ENCODE measurements around the gene CYP4A22.
A peak's percentile ranks its signal among the peaks of the same experiment; 100 is the strongest.
"Not testable (repeated sequence)": the region's sequence is repeated elsewhere in the genome, so short reads cannot be mapped to it uniquely, and the experiment has no call there.

The CYP4A22 gene

DNA sequence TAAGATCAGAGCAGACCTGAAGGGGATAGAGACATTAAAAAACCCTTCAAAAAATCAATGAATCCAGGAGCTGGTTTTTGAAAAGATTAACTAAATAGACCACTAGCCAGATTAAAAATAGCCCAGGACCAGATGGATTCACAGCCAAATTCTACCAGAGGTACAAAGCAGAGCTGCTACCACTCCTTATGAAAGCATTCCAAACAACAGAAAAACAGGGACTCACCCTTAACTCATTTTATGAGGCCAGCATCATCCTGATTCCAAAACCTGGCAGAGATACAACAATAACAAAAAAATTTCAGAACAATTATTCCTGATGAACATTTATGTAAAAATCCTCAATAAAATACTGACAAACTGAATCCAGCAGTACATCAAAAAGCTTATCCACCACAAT, 19.2 kb downstream of the CYP4A22 start:
- DNase-seq (ENCODE audit: low read depth, low spot score) = not testable (repeated sequence)

DNA sequence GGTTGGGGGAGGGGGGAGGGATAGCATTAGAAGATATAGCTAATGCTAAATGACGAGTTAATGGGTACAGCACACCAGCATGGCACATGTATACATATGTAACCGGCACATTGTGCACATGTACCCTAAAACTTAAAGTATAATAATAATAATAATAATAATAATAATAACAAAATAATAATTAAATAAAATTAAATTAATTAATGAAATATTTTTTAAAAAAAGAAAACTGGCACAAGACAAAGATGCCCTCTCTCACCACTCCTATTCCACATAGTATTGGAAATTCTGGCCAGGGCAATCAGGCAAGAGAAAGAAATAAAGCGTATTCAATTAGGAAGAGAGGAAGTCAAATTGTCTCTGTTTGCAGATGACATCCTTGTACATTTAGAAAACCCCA, 20.7 kb downstream of the CYP4A22 start:
- DNase-seq (ENCODE audit: low read depth, low spot score) = not testable (repeated sequence)

DNA sequence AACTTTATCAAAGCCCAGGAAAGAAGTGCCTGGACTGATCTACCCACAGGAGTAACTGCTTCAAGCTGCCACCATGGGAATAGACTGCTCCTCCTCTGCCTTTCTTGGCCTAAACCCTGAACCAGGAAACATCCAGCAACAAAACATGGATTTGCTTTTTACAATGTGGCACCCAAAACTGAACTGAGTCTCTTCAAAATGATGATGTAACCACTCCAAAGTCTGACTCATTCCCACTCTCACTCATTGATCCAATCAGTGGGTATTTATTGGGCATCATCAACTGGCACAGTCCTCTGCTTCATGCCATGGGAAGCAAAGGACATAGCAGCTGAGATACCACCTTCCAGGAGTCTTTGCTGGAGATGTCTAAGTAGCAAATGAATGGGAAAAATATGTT, 23.5 kb downstream of the CYP4A22 start:
- DNase-seq (ENCODE audit: low read depth, low spot score) = no peak

DNA sequence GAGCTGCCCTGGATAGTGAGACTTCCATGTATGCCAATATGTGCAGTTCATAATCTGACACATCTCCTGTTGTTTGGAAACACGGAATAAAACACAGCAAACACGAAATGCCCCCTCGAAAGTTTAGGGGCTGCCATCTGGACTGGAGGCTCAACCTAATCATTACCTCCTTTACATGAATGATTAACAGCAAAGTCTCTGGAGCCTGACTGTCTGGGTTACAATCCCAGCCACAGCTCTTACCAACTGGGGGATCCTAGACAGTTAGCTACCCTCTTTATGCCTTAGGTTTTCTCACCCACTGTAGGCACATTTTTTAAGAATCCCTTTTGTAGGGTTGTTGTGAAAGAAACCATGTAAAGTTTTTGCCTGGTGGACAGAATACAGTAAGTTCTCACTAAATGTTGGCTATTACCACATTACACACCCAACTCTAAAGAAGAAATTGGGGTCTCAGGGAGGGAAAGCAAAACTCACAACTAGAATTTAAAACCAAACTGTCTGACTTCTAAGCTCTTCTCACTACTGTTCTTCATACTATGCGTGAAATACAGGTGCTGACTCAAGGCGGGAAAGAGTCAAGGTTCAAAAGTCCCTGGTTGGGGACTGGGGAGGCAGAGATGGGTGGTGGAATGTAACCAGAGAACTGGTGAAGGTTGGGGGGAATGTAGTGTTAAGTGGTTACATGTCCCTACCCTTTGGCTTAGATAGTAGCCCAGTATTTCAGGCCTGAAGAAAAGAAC, 24.2 kb downstream of the CYP4A22 start:
- DNase-seq (ENCODE audit: low read depth, low spot score) = no peak

DNA sequence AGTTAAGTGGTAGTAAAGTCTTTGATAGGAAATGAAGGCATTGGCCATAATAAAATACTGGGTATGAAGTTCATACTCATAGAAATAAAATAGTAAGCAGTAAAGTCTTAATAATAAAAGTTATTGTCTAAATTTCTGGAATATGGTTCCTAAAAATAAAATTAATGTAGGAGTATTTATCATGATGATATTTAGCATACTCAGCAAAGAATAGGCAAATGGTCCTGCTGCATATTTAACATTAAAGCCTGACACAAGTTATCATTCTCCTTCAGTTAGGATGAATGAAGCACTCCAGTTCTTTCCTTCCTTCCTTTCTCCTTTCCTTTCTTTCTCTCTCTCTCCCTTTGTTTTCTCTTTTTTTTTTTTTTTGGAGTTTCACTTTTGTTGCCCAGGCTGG, 27.3 kb downstream of the CYP4A22 start:
- DNase-seq (ENCODE audit: low read depth, low spot score) = no peak

DNA sequence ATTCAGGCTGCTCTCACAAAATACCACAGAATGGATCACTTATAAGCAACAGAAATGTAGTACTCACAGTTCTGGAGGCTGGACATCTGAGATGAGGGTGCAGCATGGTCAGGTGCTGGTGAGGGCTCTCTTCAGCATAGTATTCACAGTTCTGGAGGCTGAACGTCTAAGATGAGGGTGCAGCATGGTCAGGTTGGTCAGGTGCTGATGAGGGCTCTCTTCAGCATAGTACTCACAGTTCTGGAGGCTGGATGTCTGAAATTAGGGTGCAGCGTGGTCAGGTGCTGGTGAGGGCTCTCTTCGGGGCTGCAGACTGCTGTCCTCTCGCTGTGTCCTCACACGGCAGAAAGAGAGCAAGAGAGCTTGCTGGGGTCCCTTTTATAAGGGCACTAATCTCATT, 35.5 kb downstream of the CYP4A22 start:
- no peak for DNase-seq (ENCODE audit: low read depth, low spot score)

DNA sequence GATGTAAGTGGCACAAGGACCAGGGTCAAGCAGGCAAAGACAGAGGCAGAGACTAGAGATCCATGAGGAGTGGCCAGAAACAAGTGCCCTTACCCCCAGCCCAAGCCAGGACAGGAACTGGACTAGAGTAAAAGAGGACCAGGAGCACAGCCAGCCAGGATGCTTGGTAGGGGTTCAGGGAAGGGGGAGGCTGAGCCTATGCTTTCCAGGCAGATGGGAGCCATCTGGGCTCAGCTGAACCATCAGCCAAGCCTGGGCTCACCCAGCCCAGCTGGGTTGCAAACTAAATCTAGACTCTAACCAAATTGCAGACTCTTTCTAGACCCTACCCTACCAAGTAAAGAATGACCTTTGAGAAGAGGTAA, 37.4 kb downstream of the CYP4A22 start:
- no peak for DNase-seq (ENCODE audit: low read depth, low spot score)

DNA sequence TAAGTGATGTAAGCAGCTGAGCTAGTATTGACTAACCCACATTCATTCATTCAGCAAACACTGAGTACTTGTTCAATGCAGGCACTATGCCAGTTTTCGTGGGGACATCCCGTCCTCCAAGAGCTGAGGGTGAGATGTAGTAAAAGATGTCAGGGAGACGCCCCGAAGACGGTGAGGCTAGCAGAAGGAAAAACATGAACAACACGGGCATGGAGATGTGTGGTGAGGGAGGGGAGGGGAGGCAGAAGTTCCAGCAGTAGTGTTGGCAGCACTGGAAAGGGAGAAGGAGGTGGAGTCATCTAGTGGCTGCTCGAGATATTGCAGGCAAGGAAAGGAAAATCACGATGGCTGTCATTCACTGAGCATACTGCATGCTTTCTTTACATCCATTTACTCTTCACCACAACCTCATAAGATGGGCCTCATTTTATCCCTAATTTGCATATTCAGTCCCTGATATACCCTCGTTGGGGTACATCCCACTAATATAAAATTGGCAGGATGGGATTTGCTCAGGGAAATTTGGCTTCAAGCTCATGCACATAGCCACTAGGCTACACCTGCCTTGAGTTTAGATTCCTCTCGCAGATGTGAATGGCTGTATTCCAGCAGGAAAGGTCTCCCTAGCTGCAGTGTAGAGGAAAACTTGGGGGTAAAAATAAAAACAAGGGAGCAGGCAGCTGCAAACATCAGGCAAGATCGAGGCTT, 38.1 kb downstream of the CYP4A22 start:
- peak; percentile 77 for DNase-seq (ENCODE audit: low read depth, low spot score)

DNA sequence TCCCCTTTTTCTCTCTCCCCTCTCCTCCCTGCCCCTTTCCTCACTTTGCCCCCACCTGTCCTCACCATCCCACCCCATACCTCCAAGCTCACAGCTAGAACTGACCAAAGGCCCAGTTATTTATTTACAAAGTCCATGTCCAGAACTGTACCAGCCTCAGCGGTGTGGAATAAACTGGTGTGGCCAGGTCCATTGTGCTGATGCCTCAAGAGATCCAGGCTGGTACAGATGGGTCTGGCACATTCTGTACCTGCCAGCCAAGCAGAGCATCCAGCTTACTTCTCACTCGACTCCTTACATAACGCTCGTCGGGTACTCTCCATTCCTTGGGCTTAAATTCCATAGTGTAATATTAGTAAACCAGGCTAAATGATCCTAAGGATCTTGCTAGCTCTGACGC, 40.8 kb downstream of the CYP4A22 start:
- DNase-seq (ENCODE audit: low read depth, low spot score) = no peak

DNA sequence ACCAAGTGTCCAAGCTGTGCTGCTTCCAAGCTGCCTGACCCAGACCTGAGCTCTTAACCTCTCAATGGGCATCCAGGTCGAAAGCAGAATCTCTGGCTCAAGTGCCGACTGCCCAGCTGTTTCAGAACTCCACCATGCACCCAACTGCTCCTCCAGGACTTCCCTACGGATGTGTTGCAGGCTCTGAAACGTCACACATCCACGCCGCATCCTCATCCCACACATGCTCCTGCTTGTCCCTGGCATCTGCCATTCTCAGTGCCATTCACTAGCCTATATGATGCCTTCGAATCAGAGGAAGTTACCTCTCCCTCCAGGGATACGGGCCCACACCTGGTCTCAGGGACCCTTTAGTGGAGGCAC, 41.4 kb downstream of the CYP4A22 start:
- no peak for DNase-seq (ENCODE audit: low read depth, low spot score)

DNA sequence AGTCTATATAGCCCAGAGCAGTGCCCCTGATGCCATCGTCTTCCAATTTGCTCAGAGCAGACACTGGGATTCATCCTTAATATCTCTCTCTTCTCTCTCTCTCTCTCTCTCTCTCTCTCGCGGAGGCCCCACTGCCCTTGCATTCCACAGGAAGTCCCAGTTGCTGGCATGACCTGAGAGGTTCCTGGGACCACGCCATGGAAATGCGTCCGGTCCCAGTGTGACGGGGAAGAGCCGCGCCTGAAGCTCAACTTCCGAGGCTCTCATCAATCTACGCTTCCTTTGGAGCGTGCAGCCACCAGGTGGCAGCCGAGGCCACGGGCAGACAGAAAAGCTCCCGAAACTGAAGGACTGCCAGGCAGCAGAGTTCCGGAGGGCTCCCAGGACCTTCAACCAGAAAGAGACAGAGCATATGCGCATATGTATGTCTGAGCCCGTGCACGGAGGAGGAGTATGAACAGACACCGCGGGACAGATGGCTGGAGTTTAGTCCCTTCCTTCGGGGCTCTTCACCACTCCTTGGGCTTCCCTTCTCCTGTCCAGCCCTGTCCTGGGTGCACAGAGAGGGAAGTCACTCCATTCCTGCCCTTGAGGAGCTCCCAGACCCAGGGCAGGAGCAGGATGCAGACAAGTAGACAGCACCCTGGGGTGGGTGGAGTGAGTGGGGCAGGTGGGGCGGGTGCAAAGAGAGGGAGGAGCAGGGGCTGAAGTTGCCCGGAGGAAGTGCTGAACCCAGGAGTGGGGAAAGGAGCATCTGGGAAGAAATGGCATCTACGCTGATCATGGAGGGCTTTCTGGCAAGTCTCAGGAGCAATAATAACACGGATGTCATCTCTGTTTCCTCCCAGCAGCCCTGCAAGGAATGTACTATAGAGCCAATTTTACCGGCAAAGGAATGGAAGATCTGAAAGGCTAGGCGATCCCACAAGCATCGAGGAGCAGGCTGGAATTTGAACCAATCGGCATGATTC, 42.1 kb downstream of the CYP4A22 start:
- DNase-seq (ENCODE audit: low read depth, low spot score) = peak; percentile 97

DNA sequence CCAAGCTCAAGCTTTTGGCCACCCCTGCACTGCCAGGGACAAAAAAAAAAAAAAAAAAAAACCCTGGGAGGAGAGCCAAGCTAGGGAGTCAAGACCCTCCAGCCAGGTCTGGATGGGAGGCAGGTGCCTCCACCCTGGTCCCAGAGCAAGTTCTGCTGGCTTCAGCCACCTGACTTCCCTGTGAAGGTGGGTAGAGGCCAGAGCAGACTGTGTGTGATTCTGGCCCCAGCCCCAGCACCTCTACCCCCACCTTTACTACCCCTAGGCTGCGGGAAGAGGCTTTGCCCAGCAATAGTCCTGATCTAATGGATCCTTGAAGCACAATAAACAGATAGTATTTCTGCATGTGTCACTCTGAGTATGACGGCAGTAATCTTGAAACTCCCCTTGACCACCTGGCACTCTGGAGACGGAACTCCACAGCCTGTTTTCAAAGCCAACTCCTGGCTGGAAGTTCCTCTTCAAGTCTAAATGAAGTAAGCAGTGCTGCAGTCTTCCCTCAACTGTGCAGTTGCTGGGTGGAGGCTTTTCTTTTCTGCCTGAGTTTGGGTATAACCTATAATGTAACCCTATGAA, 42.8 kb downstream of the CYP4A22 start:
- DNase-seq (ENCODE audit: low read depth, low spot score) = no peak

DNA sequence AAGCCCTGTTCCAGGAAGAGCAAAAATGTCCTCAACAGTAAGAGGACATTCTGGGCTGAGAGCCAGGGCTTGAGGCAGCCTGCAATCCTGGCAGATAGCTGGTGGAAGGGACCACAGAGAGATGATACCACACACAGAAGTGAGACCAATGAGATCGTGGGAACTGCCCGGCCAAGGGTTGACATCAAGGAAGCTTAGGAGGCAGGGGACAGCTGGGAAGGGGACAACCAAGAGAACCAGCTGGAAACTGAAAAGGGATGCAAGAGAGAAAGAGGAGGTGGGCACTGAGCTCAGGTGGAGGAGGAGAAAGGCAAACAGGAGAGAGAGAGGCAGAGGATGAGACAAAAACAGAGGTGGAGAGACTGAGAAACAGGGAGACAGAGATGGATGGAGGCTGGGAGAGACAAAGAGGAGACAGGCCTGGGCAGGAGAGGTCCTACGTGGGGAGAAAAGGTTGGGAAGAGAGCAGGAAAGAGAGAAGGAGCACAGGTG, 43.4 kb downstream of the CYP4A22 start:
- DNase-seq (ENCODE audit: low read depth, low spot score) = no peak

DNA sequence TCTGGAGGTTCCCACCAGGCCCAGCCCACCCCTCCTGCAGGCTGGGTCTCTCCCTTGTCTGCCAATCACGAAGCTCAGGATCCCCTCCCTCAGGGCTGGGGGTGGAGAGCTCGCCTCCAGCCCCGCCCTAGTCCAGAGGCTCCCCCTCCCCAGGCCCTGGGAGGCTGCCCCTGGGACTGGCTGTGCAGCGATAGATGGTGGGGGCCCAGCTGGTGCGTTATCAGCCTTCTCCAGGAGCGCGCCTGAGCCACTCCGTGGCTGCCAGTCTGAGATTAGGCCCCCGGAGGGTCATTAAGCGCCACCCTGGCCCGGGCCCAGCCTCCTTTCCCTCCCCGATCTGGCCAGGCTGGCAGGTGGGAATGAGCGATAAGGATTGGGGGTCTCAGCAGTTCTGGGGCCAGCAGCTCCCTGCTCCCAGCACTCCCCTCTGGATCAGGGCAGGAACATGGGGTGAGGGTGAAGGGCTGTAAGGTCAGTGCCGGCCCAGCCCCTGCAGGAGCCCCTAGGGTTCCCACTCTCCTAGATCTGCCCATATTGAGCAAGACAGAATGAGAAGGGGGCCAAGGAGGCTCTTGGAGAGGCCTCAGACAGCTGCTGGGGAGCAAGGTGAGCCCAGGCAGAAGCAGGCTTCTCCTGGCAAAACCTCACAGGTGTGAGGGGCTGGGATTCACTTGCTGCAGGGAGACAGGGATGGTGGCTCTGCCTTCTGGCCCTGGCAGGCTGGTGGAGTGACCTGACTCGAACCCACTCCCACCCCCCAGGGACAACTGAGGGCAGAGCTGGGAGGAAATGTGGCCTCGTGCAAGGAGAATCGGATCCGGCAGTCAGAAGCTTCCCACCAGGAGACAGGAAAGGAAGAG, 44.1 kb downstream of the CYP4A22 start:
- DNase-seq (ENCODE audit: low read depth, low spot score) = no peak

DNA sequence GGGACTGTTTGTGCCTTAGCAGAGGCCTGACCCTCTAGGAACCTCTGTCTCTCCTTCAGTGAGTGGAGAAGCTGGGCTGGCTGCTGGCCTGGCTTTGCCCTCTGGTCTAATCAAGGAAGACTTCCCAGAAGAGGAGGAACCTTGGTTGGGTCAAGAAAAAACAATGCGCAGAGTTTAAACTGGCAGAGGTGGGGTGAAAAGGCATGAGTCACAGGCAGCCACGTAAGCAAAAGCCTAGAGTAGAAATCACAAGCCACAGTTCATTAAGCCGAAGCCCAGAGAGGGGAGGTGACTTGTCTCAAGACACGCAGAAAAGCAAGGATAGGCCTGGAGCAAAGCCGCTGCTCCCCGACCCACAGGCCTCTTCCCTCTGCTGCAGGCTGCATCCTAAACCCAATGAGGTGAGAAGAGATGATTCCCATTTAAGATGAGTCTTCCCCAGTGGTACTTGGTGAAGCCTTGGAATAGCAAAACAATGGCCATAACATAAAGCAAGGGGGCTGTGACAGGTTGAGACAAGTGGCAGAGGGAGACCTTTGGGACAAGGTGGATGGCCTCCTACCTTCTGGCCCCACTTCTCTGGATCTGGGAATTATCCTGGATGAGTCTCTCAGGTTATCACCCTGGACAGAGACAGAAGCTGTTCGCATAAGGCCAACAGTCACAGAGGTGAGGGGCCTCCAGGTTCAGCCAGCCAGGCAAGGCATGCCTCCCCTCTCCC, 44.9 kb downstream of the CYP4A22 start:
- no peak for DNase-seq (ENCODE audit: low read depth, low spot score)

DNA sequence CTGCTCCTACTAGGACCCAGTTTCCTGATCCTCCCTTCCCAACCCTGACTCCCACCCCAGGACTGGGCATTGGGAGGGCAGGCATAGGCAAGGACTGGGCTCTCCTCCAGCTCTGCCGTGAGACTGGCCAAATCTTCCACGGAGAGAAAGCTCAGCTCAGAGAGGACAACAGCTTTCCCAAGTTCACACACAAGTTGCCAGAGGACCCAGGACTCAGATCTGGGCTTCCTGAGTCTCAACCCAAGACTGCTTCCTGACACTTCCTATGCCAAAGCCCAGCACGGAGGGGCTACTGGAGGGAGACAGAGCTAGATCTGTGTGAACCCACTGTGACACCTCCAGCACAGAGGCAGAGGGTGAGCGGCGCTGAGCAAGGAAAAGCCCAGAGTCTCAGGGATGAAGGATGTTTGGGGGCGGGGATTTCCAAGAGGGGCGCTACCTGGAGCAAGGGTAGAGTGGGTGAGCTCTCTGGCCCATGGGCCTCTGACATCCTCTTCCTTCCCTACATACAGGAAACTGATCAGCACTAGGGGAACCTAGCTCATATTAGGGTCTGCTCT, 45.5 kb downstream of the CYP4A22 start:
- no peak for DNase-seq (ENCODE audit: low read depth, low spot score)

DNA sequence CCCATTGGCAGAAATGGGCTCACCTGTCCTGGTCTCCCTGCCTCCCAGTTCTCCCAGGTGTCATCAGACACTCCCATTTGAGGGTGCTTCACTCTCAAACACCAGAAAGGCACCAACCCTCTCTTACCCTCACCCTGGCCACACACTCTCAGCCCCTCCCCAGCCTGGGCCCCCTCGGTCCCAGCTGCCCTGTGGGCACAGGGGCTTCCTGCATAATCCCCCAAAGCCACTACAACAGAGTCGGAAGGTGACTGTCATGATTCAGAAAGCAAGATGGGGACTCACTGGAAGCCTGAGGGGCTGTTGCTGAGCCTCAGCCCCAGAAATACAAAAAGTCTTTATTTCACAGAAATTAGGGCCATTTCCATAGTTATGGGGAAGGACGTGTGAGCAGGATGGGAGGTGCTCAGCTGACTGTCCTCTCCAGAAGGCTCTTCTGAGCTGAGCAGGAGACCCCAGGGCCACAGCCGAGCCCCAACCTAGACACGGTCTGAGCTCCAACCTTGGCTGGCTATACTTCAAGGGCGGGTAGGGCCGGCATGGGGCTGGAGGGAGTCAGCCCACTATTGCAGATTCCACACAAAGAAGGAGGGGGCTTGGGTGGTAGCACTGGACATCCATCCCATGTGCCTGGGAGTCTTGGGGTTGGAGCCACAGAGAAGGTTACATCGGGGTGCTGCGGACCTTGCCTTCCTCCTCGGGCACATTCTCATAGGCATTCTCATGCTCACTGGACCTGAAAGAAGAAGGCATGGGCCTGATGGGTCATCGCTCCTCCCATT, 46.3 kb downstream of the CYP4A22 start:
- DNase-seq (ENCODE audit: low read depth, low spot score) = no peak

DNA sequence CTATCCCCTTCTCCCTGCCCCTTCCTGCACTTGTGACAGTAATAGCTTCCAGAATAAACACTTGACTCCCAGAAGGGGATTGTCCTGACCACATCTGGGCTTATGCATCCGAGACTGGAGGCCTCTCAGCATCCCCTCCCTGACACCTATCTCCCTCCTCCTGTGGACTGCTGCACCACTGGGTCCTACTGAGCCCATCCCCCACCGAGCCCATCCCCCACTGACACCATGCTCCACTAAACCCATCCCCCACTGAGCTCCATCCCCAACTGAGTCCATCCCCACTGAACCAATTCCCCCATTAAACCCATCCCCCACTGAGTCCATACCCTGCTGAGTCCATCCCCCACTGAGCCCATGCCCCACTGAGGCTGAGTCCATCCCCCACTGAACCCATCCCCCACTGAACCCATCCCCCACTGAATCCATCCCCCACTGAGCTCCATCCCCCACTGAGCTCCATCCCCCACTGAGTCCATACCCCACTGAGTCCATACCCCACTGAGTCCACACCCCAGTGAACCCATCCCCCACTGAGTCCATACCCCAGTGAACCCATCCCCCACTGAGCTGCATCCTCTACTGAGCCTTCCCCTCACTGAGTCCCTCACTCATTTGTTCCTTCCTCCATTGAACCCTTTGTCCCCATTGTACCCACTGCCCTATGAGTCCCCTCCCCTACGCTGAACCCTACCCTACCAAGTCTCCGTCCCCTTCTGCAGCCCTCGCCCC, 47.0 kb downstream of the CYP4A22 start:
- DNase-seq (ENCODE audit: low read depth, low spot score) = no peak

Data from astrocyte of the hippocampus (primary cell).